ENCODE data around the gene FCGR3B. TPM values are rescaled to one million over a fixed set of nuclear protein-coding genes. Genes with fewer than 3 reads are reported as not detected.

Gene FCGR3B
- total RNA-seq = not detected in 2 replicates

GRCh38 chr1:161631076-161631475 lies at the start of gene FCGR3B:
Gene FCGR3B (minus strand): TSS chr1:161631176. CDS start chr1:161631094, 82 bp downstream.

GRCh38 chr1:161662684-161663339 lies 31.8 kb upstream of the FCGR3B start, which contains the start of gene FCGR2B:
Gene FCGR2B (plus strand): TSS chr1:161663143. CDS start chr1:161663242, 99 bp downstream.

Other genes starting within 250 kb of the FCGR3B start
- gene FCGR2A, start 125.7 kb downstream of the FCGR3B start, total RNA-seq = 0.22 and 0.72 TPM in 2 replicates
- 0.29 and 0.88 TPM in 2 replicates for gene HSPA6, start 106.6 kb downstream of the FCGR3B start, total RNA-seq
- 0.14 TPM in 1 of 2 replicates, not detected in the other for gene FCGR3A, start 81.4 kb downstream of the FCGR3B start, total RNA-seq
- 0.14 TPM in 1 of 2 replicates, not detected in the other for gene FCGR2B, start 32.0 kb upstream of the FCGR3B start, total RNA-seq
- gene FCRLA, start 76.1 kb upstream of the FCGR3B start, total RNA-seq = 0.22 and 3.6 TPM in 2 replicates
- 1.8 and 8.4 TPM in 2 replicates for gene FCRLB, start 90.4 kb upstream of the FCGR3B start, total RNA-seq
- gene DUSP12, start 118.6 kb upstream of the FCGR3B start, total RNA-seq = 37.5 and 42.7 TPM in 2 replicates
- 28.6 and 39.0 TPM in 2 replicates for gene ATF6, start 135.1 kb upstream of the FCGR3B start, total RNA-seq

All from placental pericyte (primary cell).